GM18511 (cell line): Measurements from ENCODE around the gene CYP2U1.
"Not testable (repeated sequence)": the region's sequence is repeated elsewhere in the genome, so short reads cannot be mapped to it uniquely, and the experiment has no call there.

Source experiments
- ATAC-seq: cut with Tn5 transposase; IDR thresholded peaks from one replicate; pipeline ENCODE4 v1.9.1; 2021; ENCODE audit warnings: mild to moderate bottlenecking, moderate library complexity; ENCODE audit not compliant: unreplicated experiment

The CYP2U1 gene

GRCh38 chr4:107930821-107931774, at the start of gene CYP2U1:
Gene CYP2U1 (plus strand): TSS chr4:107931549. CDS start chr4:107931644, 95 bp downstream.
- ATAC-seq = peak; percentile 93

GRCh38 chr4:107885865-107886264, 45.5 kb upstream of the CYP2U1 start:
- no peak for ATAC-seq

- no peak for ATAC-seq
Measured at GRCh38 chr4:107888237-107888636, 43.1 kb upstream of the CYP2U1 start.

GRCh38 chr4:107890779-107891178, 40.6 kb upstream of the CYP2U1 start:
- no peak for ATAC-seq

GRCh38 chr4:107891299-107891698, 40.0 kb upstream of the CYP2U1 start:
- no peak for ATAC-seq

GRCh38 chr4:107893171-107894137, 37.9 kb upstream of the CYP2U1 start:
- ATAC-seq = no peak

GRCh38 chr4:107894138-107894603, 37.2 kb upstream of the CYP2U1 start:
- ATAC-seq = no peak

- ATAC-seq = no peak
Measured at GRCh38 chr4:107896158-107896645, 35.1 kb upstream of the CYP2U1 start.

GRCh38 chr4:107896646-107897045, 34.7 kb upstream of the CYP2U1 start:
- no peak for ATAC-seq

GRCh38 chr4:107897823-107898222, 33.5 kb upstream of the CYP2U1 start:
- no peak for ATAC-seq

GRCh38 chr4:107900067-107900466, 31.3 kb upstream of the CYP2U1 start:
- ATAC-seq = no peak

GRCh38 chr4:107900508-107900907, 30.8 kb upstream of the CYP2U1 start:
- ATAC-seq = no peak

- ATAC-seq = no peak
Measured at GRCh38 chr4:107901213-107901934, 30.0 kb upstream of the CYP2U1 start.

GRCh38 chr4:107902715-107903114, 28.6 kb upstream of the CYP2U1 start:
- peak; percentile 85 for ATAC-seq

- not testable (repeated sequence) for ATAC-seq
Measured at GRCh38 chr4:107905082-107905481, 26.3 kb upstream of the CYP2U1 start.

GRCh38 chr4:107906458-107907100, 24.8 kb upstream of the CYP2U1 start:
- ATAC-seq = no peak

- ATAC-seq = no peak
Measured at GRCh38 chr4:107908377-107908776, 23.0 kb upstream of the CYP2U1 start.

GRCh38 chr4:107913283-107913899, 18.0 kb upstream of the CYP2U1 start:
- peak; percentile 90 for ATAC-seq

- ATAC-seq = no peak
Measured at GRCh38 chr4:107915220-107915619, 16.1 kb upstream of the CYP2U1 start.
